ENCODE results near the gene EPHA3.

DNA sequence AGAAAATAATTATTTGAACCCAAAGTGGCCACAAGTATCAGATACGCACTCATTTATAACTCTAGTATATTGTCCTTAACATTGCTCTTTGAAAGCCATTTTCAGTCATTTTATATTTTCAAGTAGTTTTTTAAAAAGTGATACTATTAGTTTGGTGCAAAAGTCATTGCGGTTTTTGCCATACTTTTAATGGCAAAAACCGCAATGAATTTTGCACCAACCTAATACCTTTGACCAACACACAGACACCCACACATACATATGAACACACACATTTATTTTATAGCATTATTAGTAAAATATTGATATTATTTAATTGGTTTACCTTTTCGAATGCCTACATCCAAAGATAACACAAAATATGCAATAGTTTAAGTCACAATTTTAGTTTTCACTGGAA is 154.3 kb downstream of the EPHA3 start:
- TF ChIP-seq MXI1 (conservative IDR thresholded peaks at IDR 0.05; ENCODE audit: poor library complexity, severe bottlenecking) (no peak), EZH2 (IDR thresholded peaks at IDR 0.05; ENCODE audit: borderline replicate concordance, insufficient read depth, low read length, poor library complexity, severe bottlenecking) (no peak), POLR2AphosphoS5 (IDR thresholded peaks at IDR 0.05) (no peak)
- TF ChIP-seq, protein P1, sequence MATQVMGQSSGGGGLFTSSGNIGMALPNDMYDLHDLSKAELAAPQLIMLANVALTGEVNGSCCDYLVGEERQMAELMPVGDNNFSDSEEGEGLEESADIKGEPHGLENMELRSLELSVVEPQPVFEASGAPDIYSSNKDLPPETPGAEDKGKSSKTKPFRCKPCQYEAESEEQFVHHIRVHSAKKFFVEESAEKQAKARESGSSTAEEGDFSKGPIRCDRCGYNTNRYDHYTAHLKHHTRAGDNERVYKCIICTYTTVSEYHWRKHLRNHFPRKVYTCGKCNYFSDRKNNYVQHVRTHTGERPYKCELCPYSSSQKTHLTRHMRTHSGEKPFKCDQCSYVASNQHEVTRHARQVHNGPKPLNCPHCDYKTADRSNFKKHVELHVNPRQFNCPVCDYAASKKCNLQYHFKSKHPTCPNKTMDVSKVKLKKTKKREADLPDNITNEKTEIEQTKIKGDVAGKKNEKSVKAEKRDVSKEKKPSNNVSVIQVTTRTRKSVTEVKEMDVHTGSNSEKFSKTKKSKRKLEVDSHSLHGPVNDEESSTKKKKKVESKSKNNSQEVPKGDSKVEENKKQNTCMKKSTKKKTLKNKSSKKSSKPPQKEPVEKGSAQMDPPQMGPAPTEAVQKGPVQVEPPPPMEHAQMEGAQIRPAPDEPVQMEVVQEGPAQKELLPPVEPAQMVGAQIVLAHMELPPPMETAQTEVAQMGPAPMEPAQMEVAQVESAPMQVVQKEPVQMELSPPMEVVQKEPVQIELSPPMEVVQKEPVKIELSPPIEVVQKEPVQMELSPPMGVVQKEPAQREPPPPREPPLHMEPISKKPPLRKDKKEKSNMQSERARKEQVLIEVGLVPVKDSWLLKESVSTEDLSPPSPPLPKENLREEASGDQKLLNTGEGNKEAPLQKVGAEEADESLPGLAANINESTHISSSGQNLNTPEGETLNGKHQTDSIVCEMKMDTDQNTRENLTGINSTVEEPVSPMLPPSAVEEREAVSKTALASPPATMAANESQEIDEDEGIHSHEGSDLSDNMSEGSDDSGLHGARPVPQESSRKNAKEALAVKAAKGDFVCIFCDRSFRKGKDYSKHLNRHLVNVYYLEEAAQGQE (IDR thresholded peaks at IDR 0.05; ENCODE audit: borderline replicate concordance), result no peak
- TF ChIP-seq, protein P2, sequence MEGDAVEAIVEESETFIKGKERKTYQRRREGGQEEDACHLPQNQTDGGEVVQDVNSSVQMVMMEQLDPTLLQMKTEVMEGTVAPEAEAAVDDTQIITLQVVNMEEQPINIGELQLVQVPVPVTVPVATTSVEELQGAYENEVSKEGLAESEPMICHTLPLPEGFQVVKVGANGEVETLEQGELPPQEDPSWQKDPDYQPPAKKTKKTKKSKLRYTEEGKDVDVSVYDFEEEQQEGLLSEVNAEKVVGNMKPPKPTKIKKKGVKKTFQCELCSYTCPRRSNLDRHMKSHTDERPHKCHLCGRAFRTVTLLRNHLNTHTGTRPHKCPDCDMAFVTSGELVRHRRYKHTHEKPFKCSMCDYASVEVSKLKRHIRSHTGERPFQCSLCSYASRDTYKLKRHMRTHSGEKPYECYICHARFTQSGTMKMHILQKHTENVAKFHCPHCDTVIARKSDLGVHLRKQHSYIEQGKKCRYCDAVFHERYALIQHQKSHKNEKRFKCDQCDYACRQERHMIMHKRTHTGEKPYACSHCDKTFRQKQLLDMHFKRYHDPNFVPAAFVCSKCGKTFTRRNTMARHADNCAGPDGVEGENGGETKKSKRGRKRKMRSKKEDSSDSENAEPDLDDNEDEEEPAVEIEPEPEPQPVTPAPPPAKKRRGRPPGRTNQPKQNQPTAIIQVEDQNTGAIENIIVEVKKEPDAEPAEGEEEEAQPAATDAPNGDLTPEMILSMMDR (IDR thresholded peaks at IDR 0.05; ENCODE audit: poor library complexity, severe bottlenecking), result no peak
